Skeletal muscle tissue (tissue), 4 donors: Measurements from ENCODE around the gene COL23A1. TPM values are rescaled to one million over a fixed set of nuclear protein-coding genes. Genes with fewer than 3 reads are reported as not detected.

Experiments
- H3K27ac ChIP-seq: one replicate; pipeline ENCODE4 v1.7.0; 2013; ENCODE audit warnings: mild to moderate bottlenecking, low read depth, low read length, inconsistent platforms
- H3K27me3 ChIP-seq, 3 donors: one replicate each; pipeline ENCODE4 v1.7.0; 2013; ENCODE audit warnings: low read length in 3 of 3; ENCODE audit not compliant: control insufficient read depth in 3 of 3, insufficient read depth in 3 of 3
- H3K36me3 ChIP-seq, 3 donors: one replicate each; pipeline ENCODE4 v1.7.0; 2013; ENCODE audit warnings: low read length in 3 of 3; ENCODE audit not compliant: control insufficient read depth in 3 of 3, insufficient read depth in 3 of 3
- H3K4me1 ChIP-seq, 3 donors: one replicate each; pipeline ENCODE4 v1.7.0; 2013; ENCODE audit warnings: low read length in 3 of 3, mild to moderate bottlenecking in 3 of 3; ENCODE audit not compliant: control insufficient read depth in 3 of 3, insufficient read depth in 3 of 3
- H3K4me3 ChIP-seq, 3 donors: one replicate each; pipeline ENCODE4 v1.7.0; 2013; ENCODE audit warnings: low read length in 3 of 3
- H3K9ac ChIP-seq, 3 donors: one replicate each; pipeline ENCODE4 v1.7.0; 2013; ENCODE audit warnings: low read length in 3 of 3, mild to moderate bottlenecking in 3 of 3, moderate library complexity in 2 of 3, low read depth in 1 of 3
- H3K9me3 ChIP-seq, 3 donors: one replicate each; pipeline ENCODE4 v1.7.0; 2013; ENCODE audit warnings: low read length in 3 of 3; ENCODE audit not compliant: control insufficient read depth in 3 of 3
- total RNA-seq: library from RNA; depleted of rRNA; stranded (reverse); fragments of >200 nt; gene quantifications from one replicate; pipeline ENCODE4 v1.2.3, GENCODE V29; 2014
- donor health status: Osteomylitis.

The COL23A1 gene
- total RNA-seq, 1 donor from 2014 or later = 0.52 TPM

- Histone ChIP-seq H3K9ac (no peak overlapping the region), H3K4me1 (peaks cover 3 to 10% (median 5%) of the 10 kb centered on the region in 3 donors), H3K27me3 (peaks cover 0 to 6% (median 4%) of the 10 kb centered on the region in 3 donors), H3K4me3 (no peak overlapping the region), H3K27ac (no peak overlapping the region), H3K9me3 (no peaks in the 10 kb centered on the region), H3K36me3 (no peaks in the 10 kb centered on the region)
Observed at GRCh38 chr5:178271726-178272479, 318.3 kb downstream of the COL23A1 start.

GRCh38 chr5:178271231-178271630 lies 319.0 kb downstream of the COL23A1 start:
- Histone ChIP-seq H3K27me3 (peaks cover 0 to 6% (median 4%) of the 10 kb centered on the region in 3 donors), H3K9ac (no peak overlapping the region)

DNA sequence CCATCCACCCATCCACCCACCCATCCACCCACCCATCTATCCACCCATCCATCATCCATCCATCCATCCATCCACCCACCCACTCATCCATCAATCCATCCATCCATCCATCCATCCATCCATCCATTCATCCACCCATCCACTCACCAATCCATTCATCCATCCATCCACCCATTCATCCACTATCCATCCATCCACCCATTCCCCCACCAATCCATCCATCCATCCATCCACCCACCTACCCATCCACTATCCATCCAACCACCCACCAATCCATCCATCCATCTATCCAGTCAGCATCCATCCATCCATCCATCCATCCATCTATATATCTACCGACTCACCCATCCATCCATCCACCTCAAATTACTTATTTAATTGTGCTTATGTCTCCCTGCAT lies 320.7 kb downstream of the COL23A1 start:
- Histone ChIP-seq H3K36me3 (no peaks in the 10 kb centered on the region), H3K9ac (no peak overlapping the region), H3K27ac (no peak overlapping the region), H3K4me1 (peaks cover 3 to 13% (median 5%) of the 10 kb centered on the region in 3 donors), H3K4me3 (no peak overlapping the region), H3K27me3 (peaks cover 0 to 6% (median 0%) of the 10 kb centered on the region in 3 donors), H3K9me3 (no peaks in the 10 kb centered on the region)

More at GRCh38 chr5:178271231-178271630, 319.0 kb downstream of the COL23A1 start:
- H3K4me3 ChIP-seq = no peak overlapping the region
- H3K4me1 ChIP-seq = peaks cover 3 to 13% (median 5%) of the 10 kb centered on the region in 3 donors
- H3K36me3 ChIP-seq = no peaks in the 10 kb centered on the region
- H3K27ac ChIP-seq = no peak overlapping the region
- no peaks in the 10 kb centered on the region for H3K9me3 ChIP-seq

DNA sequence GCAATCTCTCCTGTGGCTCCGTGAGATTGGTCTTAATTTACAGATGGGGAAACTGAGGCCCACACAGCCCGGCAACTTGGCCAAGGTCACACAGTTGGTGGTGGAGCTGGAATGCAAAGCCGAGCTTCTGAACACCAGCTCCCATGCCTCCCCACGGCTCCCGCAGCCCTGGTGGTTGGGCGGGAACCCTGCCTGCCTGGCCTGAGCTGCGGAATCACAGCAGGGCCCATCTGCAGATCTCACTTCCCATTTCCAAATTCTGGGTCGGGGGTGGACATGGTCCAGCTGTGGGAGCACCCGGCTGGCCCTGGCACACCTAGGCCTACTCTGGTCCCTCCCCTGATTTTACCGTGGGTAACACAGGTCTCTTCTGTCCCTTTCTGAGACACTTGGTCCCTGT lies 322.3 kb downstream of the COL23A1 start:
- Histone ChIP-seq H3K27me3 (no peaks in the 10 kb centered on the region), H3K4me3 (no peak overlapping the region), H3K27ac (no peak overlapping the region), H3K9ac (no peak overlapping the region), H3K4me1 (peaks cover 3 to 13% (median 5%) of the 10 kb centered on the region in 3 donors), H3K9me3 (no peaks in the 10 kb centered on the region), H3K36me3 (no peaks in the 10 kb centered on the region)

DNA sequence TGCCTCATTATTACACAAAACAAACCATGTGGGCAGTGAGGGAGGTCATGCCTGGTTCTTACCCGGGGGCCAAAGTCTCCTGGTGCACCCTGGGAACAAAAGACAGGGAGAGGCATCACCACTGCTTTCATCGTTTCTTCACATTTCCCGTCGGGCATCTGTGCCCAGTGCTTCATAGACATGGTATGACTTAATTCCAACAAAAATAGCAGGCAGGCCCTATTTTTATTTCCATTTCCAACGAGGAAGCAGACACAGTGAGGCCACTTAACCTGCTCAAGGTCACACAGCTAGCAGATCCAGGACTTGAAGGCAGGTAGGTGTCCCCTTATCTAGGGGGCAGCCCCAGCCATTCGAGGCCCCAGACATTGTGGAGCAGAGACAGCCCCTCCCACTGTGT lies 322.9 kb downstream of the COL23A1 start:
- peak overlapping the region in 1 of 3 donors; percentile 35 for H3K4me3 ChIP-seq
- H3K9me3 ChIP-seq = no peaks in the 10 kb centered on the region
- peaks cover 3 to 13% (median 5%) of the 10 kb centered on the region in 3 donors for H3K4me1 ChIP-seq
- no peaks in the 10 kb centered on the region for H3K27me3 ChIP-seq
- H3K9ac ChIP-seq = no peak overlapping the region
- no peak overlapping the region for H3K27ac ChIP-seq
- H3K36me3 ChIP-seq = no peaks in the 10 kb centered on the region

- H3K36me3 ChIP-seq = no peaks in the 10 kb centered on the region
- H3K4me1 ChIP-seq = peaks cover 3 to 13% (median 5%) of the 10 kb centered on the region in 3 donors
- no peak overlapping the region for H3K9ac ChIP-seq
- H3K9me3 ChIP-seq = no peaks in the 10 kb centered on the region
- no peaks in the 10 kb centered on the region for H3K27me3 ChIP-seq
- no peak overlapping the region for H3K27ac ChIP-seq
- no peak overlapping the region for H3K4me3 ChIP-seq
Observed at GRCh38 chr5:178266581-178266980, 323.6 kb downstream of the COL23A1 start.

DNA sequence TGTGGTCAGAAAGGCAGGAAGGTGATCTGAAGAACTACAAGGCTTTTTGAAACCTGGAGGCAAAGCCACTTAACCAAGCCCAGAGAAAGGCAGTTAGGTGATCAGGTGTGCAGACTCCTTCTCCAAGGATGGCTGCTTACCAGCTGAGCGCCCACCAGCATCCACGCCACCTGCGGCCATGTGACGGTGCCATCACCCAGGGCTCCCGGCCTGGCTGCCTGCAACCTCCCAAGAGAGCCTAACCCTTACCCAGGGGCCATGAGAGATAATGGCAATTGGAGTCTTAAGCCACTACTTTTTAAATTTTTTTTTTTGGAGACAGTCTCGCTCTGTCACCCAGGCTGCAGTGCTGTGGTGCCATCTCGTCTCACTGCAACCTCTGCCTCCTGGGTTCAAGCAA lies 324.4 kb downstream of the COL23A1 start:
- H3K9me3 ChIP-seq = no peaks in the 10 kb centered on the region
- H3K4me3 ChIP-seq = no peak overlapping the region
- no peak overlapping the region for H3K27ac ChIP-seq
- no peak overlapping the region for H3K9ac ChIP-seq
- no peaks in the 10 kb centered on the region for H3K36me3 ChIP-seq
- no peaks in the 10 kb centered on the region for H3K27me3 ChIP-seq
- peaks cover 3 to 13% (median 5%) of the 10 kb centered on the region in 3 donors for H3K4me1 ChIP-seq

- Histone ChIP-seq H3K4me1 (peaks cover 3 to 13% (median 5%) of the 10 kb centered on the region in 3 donors), H3K27ac (no peak overlapping the region), H3K9ac (no peak overlapping the region), H3K4me3 (no peak overlapping the region), H3K27me3 (no peaks in the 10 kb centered on the region), H3K9me3 (no peaks in the 10 kb centered on the region), H3K36me3 (no peaks in the 10 kb centered on the region)
Observed at GRCh38 chr5:178264044-178264443, 326.1 kb downstream of the COL23A1 start.

DNA sequence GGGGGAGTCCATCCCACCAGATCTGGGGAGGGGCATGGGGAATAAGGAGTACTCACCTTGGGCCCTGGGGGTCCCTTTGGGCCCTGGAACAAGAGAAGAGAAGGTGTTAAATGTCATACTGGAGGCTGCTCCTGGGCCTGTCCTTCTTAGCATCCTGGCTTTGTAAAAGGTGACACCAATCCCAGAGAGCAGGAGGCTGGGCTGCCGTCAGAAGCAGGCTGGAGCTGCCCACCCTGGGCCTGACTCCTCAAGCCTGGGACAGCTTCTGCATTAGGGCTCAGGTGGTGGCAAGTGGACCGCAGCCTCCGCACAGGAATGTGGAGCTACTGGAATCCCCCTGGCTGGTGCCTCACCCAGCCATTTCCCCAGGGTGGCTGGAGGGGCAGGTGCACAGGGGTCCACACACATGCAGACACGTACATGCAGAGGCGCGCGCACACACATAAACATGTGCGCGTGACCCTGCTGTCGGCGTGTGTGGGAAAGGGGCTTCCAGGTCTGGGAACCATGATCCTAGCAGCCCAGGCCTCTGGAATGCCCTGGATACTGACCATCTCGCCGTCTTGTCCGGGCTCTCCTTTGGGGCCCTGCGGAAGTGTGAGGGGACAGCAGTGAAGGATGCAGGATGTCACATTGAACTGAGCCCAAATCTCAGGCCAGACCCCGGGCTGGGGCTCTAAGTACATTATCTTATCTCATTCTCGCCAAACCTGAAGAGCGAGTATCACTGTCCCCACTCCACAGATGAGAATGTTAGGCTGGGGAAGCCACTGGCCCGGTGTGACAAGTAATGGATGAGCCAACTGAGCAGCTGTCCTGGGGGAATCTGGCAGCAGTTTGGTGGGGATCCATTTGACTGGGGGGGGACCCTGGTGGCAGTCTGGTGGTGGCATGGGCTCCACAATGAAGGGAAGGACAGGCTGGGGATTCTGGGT lies 328.3 kb downstream of the COL23A1 start:
- H3K4me1 ChIP-seq = peaks cover 0 to 3% (median 0%) of the 10 kb centered on the region in 3 donors
- no peaks in the 10 kb centered on the region for H3K27me3 ChIP-seq
- H3K9ac ChIP-seq = no peak overlapping the region
- H3K36me3 ChIP-seq = no peaks in the 10 kb centered on the region
- no peak overlapping the region for H3K27ac ChIP-seq
- no peak overlapping the region for H3K4me3 ChIP-seq
- no peaks in the 10 kb centered on the region for H3K9me3 ChIP-seq
